BJ (cell line): ENCODE measurements around the gene TAF1B. TPM values are rescaled to one million over a fixed set of nuclear protein-coding genes. Genes with fewer than 3 reads are reported as not detected.

Experiments
- CTCF ChIA-PET: fragments of 350-600 bp; formaldehyde crosslinking; extraction: SDS; loops from one replicate; lab custom pipeline; 2021; ENCODE audit warnings: antibody characterized with exemption, inconsistent platforms; lab: Yijun Ruan, JAX
- POLR2A ChIA-PET: fragments of 300-600 bp; sonication (Branson Sonifier 250); formaldehyde crosslinking; extraction: SDS; loops from one replicate; lab custom pipeline; 2021; ENCODE audit warnings: antibody characterized with exemption; lab: Charles Lee
- DNase-seq: peaks from one replicate; pipeline ENCODE4 v3.0.0-alpha.2; 2011; ENCODE audit warnings: low read depth
- H3K27me3 ChIP-seq: 2 replicates; pipeline ENCODE4 v1.6.0; 2011; ENCODE audit warnings: low read length; ENCODE audit not compliant: control insufficient read depth, insufficient read depth
- H3K36me3 ChIP-seq: 2 replicates; pipeline ENCODE4 v1.5.1; 2011; ENCODE audit warnings: low read length; ENCODE audit not compliant: control insufficient read depth, insufficient read depth
- H3K4me3 ChIP-seq: 2 replicates; pipeline ENCODE4 v1.5.1; 2011; ENCODE audit warnings: low read depth, mild to moderate bottlenecking, control low read depth, low read length
- CTCF ChIP-seq: IDR thresholded peaks from 2 replicates; pipeline ENCODE4 v1.5.1; 2011; ENCODE audit warnings: low read depth, mild to moderate bottlenecking, control low read depth, inconsistent platforms, low read length, moderate library complexity; ENCODE audit not compliant: insufficient read depth
- polyA plus RNA-seq: library from polyadenylated mRNA; depleted of rRNA; stranded (reverse); fragments of >200 nt; gene quantifications from 2 replicates; pipeline ENCODE4 v1.2.3, GENCODE V29; 2011

TAF1B gene
- polyA plus RNA-seq, 1 experiment: 7.6 TPM

GRCh38 chr2:9877026-9877425, 33.8 kb downstream of the TAF1B start:
- H3K27me3 ChIP-seq: no peaks in the 10 kb centered on the region
- no peak for TF ChIP-seq CTCF
- peaks cover 2% of the 10 kb centered on the region for H3K36me3 ChIP-seq
- CTCF ChIA-PET: no interaction called here
- H3K4me3 ChIP-seq: no peak overlapping the region
- DNase-seq: no peak
- POLR2A ChIA-PET: no interaction called here

DNA sequence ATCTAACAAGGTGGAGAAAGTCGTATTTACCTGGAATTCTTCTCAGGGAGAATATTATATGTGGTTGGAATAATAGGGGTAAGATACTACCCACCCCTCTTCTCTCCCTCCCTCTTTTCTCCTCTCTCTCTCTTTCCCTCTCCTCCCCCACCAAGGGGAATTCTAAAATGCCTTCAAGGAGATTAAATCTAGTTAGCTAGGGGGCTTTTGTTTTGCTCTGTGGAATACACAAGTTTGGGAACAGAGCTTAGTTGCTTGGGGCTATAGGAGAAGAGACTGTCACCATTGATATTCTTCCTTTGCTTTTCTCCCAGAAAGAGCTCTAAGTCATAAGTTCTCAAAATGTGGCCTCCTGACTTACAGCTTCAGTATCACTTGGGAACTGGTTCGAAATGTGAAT, 34.5 kb downstream of the TAF1B start:
- no peak overlapping the region for H3K4me3 ChIP-seq
- no peak for TF ChIP-seq CTCF
- ChIA-PET POLR2A (no interaction called here), CTCF (no interaction called here)
- no peak for DNase-seq
- H3K36me3 ChIP-seq: peaks cover 2% of the 10 kb centered on the region
- H3K27me3 ChIP-seq: no peaks in the 10 kb centered on the region

DNA sequence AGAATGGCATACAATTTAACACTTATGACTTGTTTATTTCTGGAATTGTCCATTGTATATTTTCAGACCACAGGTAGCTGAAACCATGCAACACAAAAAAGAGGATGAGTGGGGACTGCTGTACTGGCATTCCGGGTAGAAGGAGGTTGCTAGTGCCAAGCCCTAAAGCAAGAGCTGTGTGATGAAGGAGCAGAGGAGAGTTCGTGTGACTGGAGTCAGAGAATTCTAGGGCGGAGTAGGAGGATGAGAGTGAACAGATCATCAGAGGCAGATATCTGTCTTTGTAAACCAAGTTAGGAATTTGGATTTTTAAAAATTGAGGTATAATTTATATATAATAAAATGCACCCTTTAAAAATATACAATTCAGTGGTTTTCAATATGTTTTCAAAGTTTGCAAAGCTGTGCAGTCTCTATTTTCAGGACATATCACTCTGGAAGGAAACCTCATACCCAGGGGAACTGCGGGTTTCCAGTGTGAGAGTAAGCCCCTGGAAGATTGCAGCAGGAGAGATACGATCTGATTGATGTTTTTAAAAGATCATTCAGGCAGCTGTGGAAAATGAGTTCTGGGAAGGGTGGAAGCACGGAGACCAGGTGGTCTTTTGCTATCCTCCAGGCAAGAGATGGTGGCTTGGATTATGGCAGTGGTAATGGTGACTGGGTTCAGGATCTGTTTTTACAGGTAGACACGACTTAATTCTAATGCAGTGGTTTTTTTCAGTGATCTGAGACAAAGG, 36.4 kb downstream of the TAF1B start:
- no peak for TF ChIP-seq CTCF
- Histone ChIP-seq H3K27me3 (no peaks in the 10 kb centered on the region), H3K4me3 (no peak overlapping the region), H3K36me3 (peaks cover 6% of the 10 kb centered on the region)
- ChIA-PET POLR2A (no interaction called here), CTCF (interaction anchor here (0.6 kb wide), 2 partner anchors 15 to 82 kb away, joined by 3 to 5 read pairs; no protein-coding TSS in a partner anchor)
- DNase-seq: no peak

GRCh38 chr2:9883897-9884296, 40.6 kb downstream of the TAF1B start:
- Histone ChIP-seq H3K27me3 (no peaks in the 10 kb centered on the region), H3K4me3 (no peak overlapping the region), H3K36me3 (peaks cover 6% of the 10 kb centered on the region)
- POLR2A ChIA-PET: no interaction called here
- no peak for DNase-seq
- CTCF ChIA-PET: interaction anchor here (1.1 to 2.2 kb wide), 3 partner anchors 28 to 100 kb away, joined by 3 to 4 read pairs (median 3); no protein-coding TSS in a partner anchor
- no peak for TF ChIP-seq CTCF

GRCh38 chr2:9884436-9884835, 41.2 kb downstream of the TAF1B start:
- no peak for TF ChIP-seq CTCF
- Histone ChIP-seq H3K36me3 (peaks cover 6% of the 10 kb centered on the region), H3K27me3 (no peaks in the 10 kb centered on the region), H3K4me3 (no peak overlapping the region)
- DNase-seq: no peak
- ChIA-PET POLR2A (no interaction called here), CTCF (interaction anchor here (1.1 to 2.2 kb wide), 4 partner anchors 28 to 100 kb away, joined by 3 to 7 read pairs (median 4); no protein-coding TSS in a partner anchor)
